ENCODE measurements around the gene PRKCB.

The PRKCB gene

DNA sequence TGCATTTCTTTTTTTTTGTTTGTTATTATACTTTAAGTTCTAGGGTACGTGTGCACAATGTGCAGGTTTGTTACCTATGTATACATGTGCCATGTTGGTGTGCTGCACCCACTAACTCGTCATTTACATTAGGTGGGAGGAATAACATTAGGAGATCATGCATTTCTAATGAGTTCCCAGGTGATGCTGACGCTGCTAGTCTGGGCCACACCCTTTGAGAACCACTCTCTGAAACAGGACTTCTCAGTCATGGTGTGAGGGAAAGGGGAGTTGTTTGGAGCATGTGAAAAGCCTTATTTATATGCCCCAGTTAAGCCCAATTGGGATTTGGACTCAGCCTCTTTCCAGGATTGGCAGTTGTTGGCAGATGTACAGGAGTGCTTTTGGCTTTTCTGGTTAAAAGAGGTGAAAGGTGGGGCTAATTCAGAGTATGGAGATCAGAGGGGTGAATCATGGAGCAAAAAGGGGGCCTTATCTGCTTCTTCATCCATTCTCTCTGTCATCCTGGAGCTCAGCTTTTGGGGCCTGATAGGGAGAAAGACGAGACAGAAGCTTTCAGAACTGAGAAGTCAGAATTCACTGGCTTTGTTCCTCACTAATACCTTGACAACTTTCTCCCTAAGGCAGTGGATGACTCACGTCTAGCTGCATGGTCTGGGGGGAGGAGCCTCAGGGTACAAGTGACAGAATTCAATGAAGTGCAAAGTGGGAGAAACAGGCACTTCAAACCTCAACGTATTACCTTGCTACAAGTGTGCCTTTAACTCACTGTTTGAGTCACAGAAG, 240.3 kb downstream of the PRKCB start:
- no peak for DNase-seq (ENCODE audit: low read depth)

DNA sequence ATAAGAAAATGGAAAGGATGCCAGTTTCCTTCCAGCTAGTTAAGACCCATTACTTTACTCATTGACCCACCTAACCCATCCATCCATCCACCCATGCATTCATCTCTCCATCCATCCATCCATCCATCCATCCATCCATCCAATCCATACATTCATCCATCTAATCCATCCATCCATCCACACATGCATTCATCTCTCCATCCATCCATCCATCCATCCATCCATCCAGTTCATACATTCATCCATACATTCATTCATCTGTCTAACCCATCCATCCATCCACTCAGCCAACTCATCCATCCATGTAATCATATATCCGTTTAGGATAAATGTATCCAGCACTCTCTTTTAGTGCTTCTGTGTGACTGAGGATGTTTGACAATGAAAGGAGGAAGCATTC, 241.5 kb downstream of the PRKCB start:
- no peak overlapping the region for H3K4me3 ChIP-seq (ENCODE audit: control insufficient read depth, low read depth, low read length)
- DNase-seq (ENCODE audit: low read depth), result no peak
- TF ChIP-seq, protein P1, sequence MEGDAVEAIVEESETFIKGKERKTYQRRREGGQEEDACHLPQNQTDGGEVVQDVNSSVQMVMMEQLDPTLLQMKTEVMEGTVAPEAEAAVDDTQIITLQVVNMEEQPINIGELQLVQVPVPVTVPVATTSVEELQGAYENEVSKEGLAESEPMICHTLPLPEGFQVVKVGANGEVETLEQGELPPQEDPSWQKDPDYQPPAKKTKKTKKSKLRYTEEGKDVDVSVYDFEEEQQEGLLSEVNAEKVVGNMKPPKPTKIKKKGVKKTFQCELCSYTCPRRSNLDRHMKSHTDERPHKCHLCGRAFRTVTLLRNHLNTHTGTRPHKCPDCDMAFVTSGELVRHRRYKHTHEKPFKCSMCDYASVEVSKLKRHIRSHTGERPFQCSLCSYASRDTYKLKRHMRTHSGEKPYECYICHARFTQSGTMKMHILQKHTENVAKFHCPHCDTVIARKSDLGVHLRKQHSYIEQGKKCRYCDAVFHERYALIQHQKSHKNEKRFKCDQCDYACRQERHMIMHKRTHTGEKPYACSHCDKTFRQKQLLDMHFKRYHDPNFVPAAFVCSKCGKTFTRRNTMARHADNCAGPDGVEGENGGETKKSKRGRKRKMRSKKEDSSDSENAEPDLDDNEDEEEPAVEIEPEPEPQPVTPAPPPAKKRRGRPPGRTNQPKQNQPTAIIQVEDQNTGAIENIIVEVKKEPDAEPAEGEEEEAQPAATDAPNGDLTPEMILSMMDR (IDR thresholded peaks at IDR 0.05; ENCODE audit: control insufficient read depth, insufficient read depth, low read depth, low read length, missing control alignments), result no peak

More for the DNA sequence above, 240.3 kb downstream of the PRKCB start:
- TF ChIP-seq, protein P1 (IDR thresholded peaks at IDR 0.05; ENCODE audit: control insufficient read depth, insufficient read depth, low read depth, low read length, missing control alignments), result no peak
- no peak overlapping the region for H3K4me3 ChIP-seq (ENCODE audit: control insufficient read depth, low read depth, low read length)

DNA sequence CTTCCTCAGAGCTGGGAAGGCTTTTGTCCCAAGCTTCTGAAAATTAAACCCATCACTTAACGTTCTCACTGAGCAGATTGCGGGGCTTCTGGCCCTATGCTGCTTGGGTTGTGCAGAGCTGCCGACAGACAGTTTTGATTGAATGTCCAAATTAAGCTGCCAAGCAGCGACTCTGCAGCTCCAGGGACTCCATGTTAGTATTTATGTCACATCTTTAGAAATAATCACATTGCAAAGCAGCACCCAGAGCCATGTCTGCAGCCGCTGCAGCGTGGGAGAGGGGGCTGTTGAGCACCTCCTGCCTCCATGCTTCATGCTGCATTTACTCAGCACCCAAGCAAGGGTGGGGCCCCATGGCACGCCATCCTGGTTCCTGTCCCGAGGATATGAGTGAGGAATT, 242.2 kb downstream of the PRKCB start:
- H3K4me3 ChIP-seq (ENCODE audit: control insufficient read depth, low read depth, low read length), result no peak overlapping the region
- TF ChIP-seq, protein P1 (IDR thresholded peaks at IDR 0.05; ENCODE audit: control insufficient read depth, insufficient read depth, low read depth, low read length, missing control alignments), result no peak
- DNase-seq (ENCODE audit: low read depth), result no peak

DNA sequence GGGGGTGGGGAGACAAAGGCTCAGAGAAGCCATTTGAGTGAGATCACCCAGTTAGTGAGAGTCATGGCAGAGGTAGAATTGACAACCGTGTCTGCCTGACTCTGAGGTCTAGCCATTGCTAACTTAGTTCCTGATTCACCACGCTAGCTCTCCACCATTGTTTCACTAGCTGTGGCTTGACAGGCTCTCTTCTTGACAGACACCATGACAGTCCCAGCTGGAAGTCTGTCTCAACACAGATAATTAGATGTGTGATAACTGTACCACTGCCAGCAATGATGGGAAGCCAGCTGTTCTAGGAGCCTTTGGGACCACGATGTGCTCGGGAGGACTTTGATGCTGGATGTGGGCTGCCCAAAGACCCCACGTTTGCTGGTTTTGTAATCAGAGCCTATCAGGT, 249.9 kb downstream of the PRKCB start:
- no peak overlapping the region for H3K4me3 ChIP-seq (ENCODE audit: control insufficient read depth, low read depth, low read length)
- TF ChIP-seq, protein P1 (IDR thresholded peaks at IDR 0.05; ENCODE audit: control insufficient read depth, insufficient read depth, low read depth, low read length, missing control alignments), result no peak
- DNase-seq (ENCODE audit: low read depth), result no peak

DNA sequence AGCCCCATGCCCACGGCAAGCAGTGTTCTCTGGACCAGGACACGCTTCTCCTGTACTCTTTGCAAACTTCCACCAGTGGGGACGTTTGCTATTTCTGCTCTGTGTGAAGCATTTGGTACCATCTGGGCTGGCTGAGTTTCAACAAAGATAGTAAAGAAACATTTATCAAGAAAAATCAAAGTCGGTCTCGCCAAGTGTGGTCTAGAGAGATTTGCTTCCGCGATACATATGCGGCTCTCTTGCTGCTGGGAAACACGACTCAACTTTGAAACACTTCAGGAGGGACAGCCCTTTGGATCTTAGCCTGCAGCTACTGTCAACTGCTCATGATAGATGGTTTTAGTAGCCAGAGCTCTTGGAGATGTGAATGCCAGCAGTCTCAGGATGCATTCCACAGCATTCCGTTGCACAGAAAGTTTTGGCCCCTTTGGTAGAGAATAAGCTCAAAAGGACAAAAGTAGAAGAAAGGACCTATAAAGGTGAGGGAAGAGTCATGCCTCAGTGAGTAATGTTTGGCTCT, 252.2 kb downstream of the PRKCB start:
- DNase-seq (ENCODE audit: low read depth), result no peak
- TF ChIP-seq, protein P1 (IDR thresholded peaks at IDR 0.05; ENCODE audit: control insufficient read depth, insufficient read depth, low read depth, low read length, missing control alignments), result no peak

DNA sequence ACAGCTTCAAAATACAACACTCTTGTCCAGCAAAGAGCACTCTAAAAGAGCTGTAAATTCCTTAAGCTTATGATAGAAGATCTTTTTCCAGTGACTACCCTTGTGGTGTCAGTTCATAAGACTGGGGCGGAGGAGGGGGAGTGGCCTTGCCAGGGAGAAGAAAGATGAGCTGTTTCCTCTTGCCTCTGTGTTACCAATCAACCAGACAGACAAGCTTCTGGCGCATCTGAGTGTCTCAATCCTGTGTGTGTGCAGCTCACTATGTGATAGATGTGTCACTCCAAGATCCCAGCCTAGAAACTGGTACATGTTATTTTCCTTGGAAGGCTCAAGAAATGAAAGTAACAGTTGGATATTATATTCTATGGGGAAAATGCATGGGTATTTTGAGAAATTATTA, 253.0 kb downstream of the PRKCB start:
- no peak overlapping the region for H3K4me3 ChIP-seq (ENCODE audit: control insufficient read depth, low read depth, low read length)
- DNase-seq (ENCODE audit: low read depth), result no peak
- TF ChIP-seq, protein P1 (IDR thresholded peaks at IDR 0.05; ENCODE audit: control insufficient read depth, insufficient read depth, low read depth, low read length, missing control alignments), result no peak

More for the DNA sequence above, 252.2 kb downstream of the PRKCB start:
- no peak overlapping the region for H3K4me3 ChIP-seq (ENCODE audit: control insufficient read depth, low read depth, low read length)
